Measurements from ENCODE around the gene BUD13. TPM values are rescaled to one million over a fixed set of nuclear protein-coding genes. Genes with fewer than 3 reads are reported as not detected.

The BUD13 gene
- total RNA-seq, 2 experiments from 2014 or later, result 33.4 to 37.0 TPM

DNA sequence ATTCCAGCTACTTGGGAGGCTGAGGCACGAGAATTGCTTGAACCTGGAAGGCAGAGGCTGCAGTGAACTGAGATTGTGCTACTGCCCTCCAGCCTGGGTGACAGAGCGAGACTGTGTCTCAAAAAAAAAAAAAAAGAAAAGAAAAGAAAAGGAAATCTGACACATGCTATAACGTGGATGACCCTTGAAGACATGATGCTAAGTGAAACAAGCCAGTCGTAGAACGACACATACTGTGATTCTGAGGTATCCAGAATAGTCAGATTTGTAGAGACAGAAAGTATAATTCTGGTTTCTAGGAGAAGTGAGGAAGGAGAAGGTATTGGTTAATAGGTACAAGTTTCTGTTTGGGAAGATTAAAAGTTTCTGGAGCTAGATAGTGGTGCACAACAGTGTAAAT lies 25.6 kb upstream of the BUD13 start:
- peaks cover 13% of the 10 kb centered on the region for H3K27me3 Mint-ChIP-seq
- no peak for DNase-seq
- H3K36me3 Mint-ChIP-seq, result no peaks in the 10 kb centered on the region
- no peaks in the 10 kb centered on the region for H3K9me3 Mint-ChIP-seq
- no peak overlapping the region for H3K27ac Mint-ChIP-seq
- peaks cover 2% of the 10 kb centered on the region for H3K4me1 Mint-ChIP-seq
- H3K4me3 Mint-ChIP-seq, result no peak overlapping the region

DNA sequence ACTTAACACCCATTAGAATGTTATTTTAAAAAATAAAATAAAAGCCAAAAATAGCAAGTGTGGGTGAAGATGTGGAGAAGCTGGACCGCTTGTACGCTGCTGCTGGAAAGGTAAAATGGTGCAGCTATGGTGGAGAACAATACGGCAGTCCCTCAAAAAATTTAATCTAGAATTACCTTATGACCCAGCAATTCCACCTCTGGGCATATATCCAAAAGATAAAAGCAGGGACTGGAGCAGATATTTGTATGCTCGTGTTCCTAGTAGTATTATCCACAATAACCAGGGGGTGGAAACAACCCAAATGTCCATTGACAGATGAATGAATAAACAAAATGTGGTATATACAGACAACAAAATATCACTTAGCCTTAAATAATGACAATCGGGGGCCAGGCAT lies 25.0 kb upstream of the BUD13 start:
- no peaks in the 10 kb centered on the region for H3K9me3 Mint-ChIP-seq
- no peak for DNase-seq
- no peak overlapping the region for H3K4me3 Mint-ChIP-seq
- H3K27ac Mint-ChIP-seq, result no peak overlapping the region
- H3K27me3 Mint-ChIP-seq, result peaks cover 13% of the 10 kb centered on the region
- H3K4me1 Mint-ChIP-seq, result peaks cover 2% of the 10 kb centered on the region
- no peaks in the 10 kb centered on the region for H3K36me3 Mint-ChIP-seq

DNA sequence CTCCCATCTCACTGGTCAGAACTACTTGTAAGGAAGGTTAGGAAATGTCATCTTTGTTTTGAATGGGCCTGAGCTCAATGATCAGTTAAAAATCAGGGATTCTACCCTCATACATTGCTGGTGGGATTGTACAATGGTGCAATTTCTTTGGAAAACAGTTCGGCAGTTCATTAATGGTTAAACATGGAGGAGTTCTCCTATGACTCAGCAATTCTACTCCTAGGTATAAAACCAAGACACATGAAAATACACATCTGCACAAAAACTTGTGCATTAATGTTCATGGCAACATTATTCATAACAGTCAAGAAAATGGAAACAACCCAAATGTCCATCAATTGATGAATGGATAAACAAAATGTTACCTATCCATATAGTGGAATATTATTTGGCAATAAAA lies 23.8 kb upstream of the BUD13 start:
- Mint-ChIP-seq H3K9me3 (no peaks in the 10 kb centered on the region), H3K27ac (no peak overlapping the region), H3K4me3 (no peak overlapping the region), H3K36me3 (no peaks in the 10 kb centered on the region), H3K27me3 (peaks cover 13% of the 10 kb centered on the region), H3K4me1 (peaks cover 2% of the 10 kb centered on the region)
- no peak for DNase-seq

DNA sequence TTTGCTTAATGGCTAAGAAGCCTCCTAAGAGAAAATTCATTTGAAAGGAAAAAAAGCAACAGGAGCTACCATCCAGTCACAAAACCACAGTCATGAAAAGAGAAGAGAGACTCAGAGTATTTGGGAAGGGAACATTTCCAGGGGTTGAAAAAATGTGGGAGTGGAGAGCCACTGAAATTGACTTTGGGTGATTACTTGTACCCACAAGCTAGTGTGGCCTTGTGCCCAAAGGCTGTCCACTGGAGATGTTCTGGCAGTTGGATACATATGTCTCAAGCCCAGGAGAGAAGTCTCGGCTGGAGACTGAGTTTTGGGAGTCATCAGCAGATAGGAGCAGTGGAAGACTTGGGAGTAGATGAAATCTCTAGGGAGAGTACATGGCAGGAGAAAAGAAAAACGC lies 22.1 kb upstream of the BUD13 start:
- H3K9me3 Mint-ChIP-seq, result no peaks in the 10 kb centered on the region
- H3K27ac Mint-ChIP-seq, result no peak overlapping the region

DNA sequence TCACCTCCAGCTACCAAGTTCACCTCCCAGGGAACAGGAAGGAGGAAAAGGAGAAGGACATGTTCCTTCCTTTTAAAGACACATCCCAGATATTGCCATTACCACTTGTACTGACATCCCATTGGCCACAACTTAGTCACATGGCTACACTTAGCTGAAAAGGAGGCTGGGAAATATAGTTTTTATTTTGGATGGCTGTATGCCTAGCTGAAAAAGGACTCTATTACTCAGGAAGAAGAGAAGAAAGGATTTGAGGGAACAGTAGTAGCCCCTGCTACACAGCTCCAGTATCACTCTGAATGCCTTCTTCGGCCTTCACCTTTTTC lies 20.9 kb upstream of the BUD13 start:
- Mint-ChIP-seq H3K36me3 (no peaks in the 10 kb centered on the region), H3K27me3 (no peaks in the 10 kb centered on the region), H3K9me3 (no peaks in the 10 kb centered on the region), H3K4me3 (no peak overlapping the region), H3K4me1 (peaks cover 6% of the 10 kb centered on the region), H3K27ac (no peak overlapping the region)
- DNase-seq, result no peak

More for the DNA sequence above, 22.1 kb upstream of the BUD13 start:
- peaks cover 8% of the 10 kb centered on the region for H3K27me3 Mint-ChIP-seq
- no peak for DNase-seq
- H3K4me3 Mint-ChIP-seq, result no peak overlapping the region
- H3K36me3 Mint-ChIP-seq, result no peaks in the 10 kb centered on the region
- peaks cover 6% of the 10 kb centered on the region for H3K4me1 Mint-ChIP-seq

DNA sequence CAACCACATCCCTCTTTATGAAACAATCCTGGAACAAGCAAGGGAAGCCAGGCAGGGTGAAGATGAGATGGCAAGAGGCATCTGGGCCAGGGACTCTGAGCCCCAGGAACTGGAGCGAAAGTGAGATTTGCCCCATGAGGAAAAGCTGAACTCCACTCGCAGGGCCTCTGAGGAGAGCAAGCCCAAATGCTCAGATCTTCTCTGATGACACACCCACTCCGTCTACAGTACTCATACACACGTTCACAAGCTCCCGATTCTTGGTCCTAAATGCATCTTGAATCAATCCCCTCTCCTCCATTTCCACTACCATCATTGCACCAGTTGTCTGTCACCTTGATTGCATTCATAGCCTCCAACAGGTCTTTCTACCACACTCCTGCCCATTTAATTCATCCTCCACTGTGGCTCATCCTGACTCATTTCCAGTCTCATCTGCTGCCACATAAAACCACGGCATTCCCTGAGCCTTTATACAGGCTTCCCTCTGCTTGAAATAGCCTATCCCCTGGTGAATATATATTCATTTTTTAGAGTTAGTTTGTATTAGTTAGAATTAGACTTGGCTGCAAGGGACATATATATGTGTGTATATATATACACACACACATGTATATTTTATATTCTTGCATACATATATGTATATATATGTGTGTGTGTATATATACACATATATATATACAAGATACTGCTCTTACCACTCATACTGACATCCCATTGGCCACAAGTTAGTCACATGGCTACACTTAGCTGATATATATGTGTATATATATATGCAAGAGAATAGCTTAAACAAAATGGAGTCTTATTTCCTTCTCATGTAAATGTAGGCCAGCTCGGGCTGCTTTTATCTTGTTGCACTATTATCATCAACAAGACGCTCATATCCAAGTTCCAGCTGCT lies 20.3 kb upstream of the BUD13 start:
- Mint-ChIP-seq H3K9me3 (no peaks in the 10 kb centered on the region), H3K36me3 (no peaks in the 10 kb centered on the region), H3K27me3 (no peaks in the 10 kb centered on the region), H3K4me3 (no peak overlapping the region), H3K27ac (no peak overlapping the region), H3K4me1 (peaks cover 12% of the 10 kb centered on the region)
- DNase-seq, result no peak

DNA sequence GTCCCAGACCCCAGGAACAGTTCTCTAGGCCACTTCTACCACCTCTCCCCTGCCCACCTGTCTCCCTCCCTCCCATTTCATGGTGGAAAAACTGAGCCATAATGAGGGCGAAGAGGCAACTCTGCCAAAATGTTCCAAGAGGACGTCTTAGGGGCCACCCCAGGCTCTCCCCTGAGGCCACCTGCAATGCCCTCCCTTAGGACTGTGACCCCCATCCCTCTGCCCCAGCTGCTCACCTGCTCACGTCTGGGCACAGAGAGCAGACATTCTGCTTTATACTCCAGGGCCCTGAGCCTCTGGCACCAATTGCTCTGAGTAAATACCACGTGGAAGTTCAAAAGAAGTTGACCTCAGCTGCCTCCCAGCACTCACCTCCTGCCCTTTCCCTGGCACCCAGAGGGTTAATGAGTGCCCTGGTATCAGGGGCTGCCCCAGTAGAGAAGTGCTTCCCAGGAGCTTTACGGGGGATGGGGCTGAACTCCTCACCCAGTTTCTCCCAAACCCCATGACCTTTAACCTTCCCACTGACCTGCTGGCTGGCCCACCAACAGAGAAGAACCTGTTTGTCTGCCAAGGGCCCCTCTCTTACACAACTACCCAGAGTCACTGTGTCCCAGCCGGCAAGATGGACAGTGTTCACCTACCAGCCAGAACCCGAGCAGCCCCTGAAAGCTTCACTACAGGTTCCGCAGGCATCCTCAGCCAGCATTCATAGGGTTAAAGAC lies 19.5 kb upstream of the BUD13 start:
- no peaks in the 10 kb centered on the region for H3K36me3 Mint-ChIP-seq

DNA sequence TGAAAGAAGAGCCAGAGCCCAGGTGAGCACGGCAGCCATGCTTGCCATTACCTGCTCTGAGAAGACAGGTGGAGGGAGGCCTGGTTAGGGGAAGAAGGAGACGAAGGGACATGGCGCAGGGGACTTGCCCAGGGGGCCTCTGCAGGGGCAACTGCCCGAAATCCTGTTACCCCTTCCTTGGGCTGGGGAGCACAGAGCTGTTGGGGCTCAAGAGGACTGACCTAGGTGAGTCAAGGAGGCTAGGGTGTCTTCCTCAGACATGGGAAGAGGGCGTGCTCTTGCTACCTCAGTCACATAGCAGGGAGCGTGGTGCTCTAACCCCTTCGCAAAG lies 19.0 kb upstream of the BUD13 start, which contains the start of gene APOA5:
APOA5 (minus strand) TSS at position 67 of the 331 bp plus-strand sequence; CDS start at position 48, 19 bp downstream.
- Mint-ChIP-seq H3K4me1 (peaks cover 17% of the 10 kb centered on the region), H3K9me3 (no peaks in the 10 kb centered on the region), H3K36me3 (peaks cover 5% of the 10 kb centered on the region), H3K27me3 (no peaks in the 10 kb centered on the region), H3K27ac (no peak within 1 kb of the TSS), H3K4me3 (no peak within 1 kb of the TSS)
- no peak for DNase-seq

More for the DNA sequence above, 19.5 kb upstream of the BUD13 start:
- Mint-ChIP-seq H3K27me3 (no peaks in the 10 kb centered on the region), H3K27ac (no peak overlapping the region), H3K9me3 (no peaks in the 10 kb centered on the region), H3K4me1 (peaks cover 12% of the 10 kb centered on the region), H3K4me3 (no peak overlapping the region)
- DNase-seq, result no peak

DNA sequence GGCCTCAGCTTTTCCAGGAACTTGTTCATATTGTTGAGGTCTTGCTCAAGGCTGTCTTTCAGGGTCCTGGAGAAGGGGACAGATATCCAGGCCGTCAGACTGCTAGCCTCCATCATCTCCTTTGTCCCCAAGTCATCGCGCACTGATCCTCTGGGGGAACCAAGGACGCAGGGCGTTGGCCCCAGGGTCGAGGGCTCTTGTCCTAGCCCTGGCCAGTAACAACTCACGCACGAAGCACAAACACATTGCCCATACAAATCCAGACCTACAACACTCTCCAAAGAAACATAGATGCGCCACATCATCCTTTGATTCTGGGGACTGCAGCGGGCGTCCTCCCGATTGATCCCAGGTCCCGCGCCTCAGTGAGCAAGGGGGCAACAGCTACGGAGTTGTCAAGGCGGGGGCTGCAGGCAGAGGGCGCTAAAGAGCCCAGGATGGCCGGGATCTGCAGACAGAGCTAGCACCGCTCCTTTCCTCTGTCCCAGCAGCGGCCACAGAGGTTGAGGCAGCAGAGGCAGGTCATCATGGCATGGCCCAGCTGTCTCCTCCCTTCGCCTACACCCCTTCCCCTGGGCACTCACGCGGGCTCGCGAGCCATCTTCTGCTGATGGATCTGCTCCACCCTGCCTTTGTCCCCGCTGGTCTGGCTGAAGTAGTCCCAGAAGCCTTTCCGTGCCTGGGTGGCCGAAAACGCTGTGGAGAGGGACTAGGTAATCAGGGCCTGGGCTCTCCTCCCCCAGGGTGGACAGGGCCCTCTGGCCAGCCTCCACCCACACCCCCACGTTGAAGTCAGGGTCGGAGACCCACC lies 18.4 kb upstream of the BUD13 start:
- Mint-ChIP-seq H3K4me3 (no peak overlapping the region), H3K9me3 (no peaks in the 10 kb centered on the region), H3K27ac (no peak overlapping the region), H3K4me1 (peaks cover 21% of the 10 kb centered on the region), H3K27me3 (no peaks in the 10 kb centered on the region), H3K36me3 (peaks cover 8% of the 10 kb centered on the region)
- DNase-seq, result peak; percentile 79

DNA sequence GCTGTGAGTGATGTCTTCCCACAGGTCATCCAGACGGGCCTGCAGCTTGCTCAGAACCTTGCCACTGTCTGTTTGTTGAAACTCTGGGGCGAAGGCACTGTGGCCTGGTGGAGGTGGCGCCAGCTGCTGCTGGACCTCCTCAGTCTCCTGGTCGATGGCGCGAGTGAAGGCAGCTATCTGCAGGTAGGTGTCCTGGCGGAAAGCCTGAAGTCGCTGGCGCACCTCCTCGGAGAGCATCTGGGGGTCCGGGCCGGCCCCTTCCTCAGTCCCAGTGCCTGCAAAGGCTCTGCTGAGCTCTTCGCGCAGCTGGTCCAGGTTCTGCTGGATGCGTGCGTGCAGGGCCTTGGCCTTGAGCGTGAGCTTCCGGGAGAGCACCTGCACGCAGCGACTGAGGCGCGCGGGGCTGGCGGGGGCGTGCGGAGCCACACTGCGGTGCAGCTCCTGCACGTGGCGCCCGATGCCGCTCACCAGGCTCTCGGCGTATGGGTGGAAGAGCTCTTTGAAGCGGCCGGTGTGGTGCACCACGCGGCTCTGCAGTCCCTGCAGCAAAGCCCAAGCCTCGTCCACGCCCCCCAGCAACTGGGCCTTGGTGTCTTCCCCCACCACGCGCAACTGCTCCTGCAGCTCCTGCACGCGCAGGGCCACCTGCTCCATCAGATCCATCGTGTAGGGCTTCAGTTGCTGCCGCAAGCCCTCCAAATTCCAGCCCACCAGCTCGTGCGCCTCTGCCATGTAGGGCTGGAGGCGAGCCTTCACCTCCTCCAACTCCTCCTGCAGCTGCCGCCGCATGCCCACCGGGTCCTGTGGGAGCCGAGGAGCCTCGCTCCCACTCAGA lies 17.6 kb upstream of the BUD13 start:
- Mint-ChIP-seq H3K4me3 (no peak overlapping the region), H3K27me3 (no peaks in the 10 kb centered on the region), H3K4me1 (peaks cover 29% of the 10 kb centered on the region), H3K27ac (no peak overlapping the region), H3K36me3 (peaks cover 9% of the 10 kb centered on the region), H3K9me3 (no peaks in the 10 kb centered on the region)
- no peak for DNase-seq

DNA sequence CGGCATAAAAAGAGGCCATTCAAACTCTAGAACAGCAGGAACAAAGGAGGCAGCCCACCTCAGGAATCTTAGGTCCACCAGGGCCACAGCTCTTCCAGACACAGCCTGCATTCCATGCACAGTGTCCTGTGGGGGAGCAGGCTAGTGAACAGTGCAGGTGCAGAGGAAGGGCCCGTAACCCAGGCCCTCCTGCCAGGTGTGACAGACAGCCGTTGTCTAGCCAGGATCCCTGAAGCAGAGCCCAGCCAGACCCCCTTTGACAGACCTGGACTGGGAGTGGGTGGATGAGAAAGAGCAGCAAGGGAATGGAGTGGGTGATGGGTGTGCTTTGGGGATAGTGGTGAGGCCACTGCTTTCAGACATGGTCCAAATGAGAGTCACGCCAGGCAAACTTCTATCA lies 16.2 kb upstream of the BUD13 start:
- H3K27ac Mint-ChIP-seq, result no peak overlapping the region
- H3K9me3 Mint-ChIP-seq, result no peaks in the 10 kb centered on the region
- H3K36me3 Mint-ChIP-seq, result peaks cover 23% of the 10 kb centered on the region
- DNase-seq, result no peak
- peak overlapping the region; percentile 89 for H3K4me3 Mint-ChIP-seq
- peaks cover 36% of the 10 kb centered on the region for H3K4me1 Mint-ChIP-seq
- no peaks in the 10 kb centered on the region for H3K27me3 Mint-ChIP-seq

DNA sequence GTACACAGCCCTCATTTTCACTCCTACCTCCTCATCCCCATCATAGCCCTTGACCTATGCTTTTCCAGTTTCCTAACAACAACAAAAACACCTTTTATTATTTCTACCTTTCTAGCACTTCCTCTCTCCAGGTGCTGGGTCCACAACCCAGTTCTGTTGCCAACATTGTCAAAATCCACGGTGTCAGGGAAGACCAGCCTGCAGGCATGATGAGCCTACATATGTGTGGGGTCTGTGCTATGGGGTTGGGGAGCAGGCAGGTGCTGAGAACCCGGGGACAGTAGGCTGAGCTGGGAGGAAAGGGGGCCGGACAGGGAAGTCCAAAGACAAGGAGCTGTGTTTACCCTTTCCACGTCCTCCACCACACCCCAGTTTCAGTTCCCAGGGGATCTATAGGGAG lies 15.7 kb upstream of the BUD13 start:
- H3K36me3 Mint-ChIP-seq, result peaks cover 23% of the 10 kb centered on the region
- H3K4me3 Mint-ChIP-seq, result peak overlapping the region; percentile 89
- peaks cover 35% of the 10 kb centered on the region for H3K4me1 Mint-ChIP-seq
- no peak for DNase-seq
- H3K9me3 Mint-ChIP-seq, result no peaks in the 10 kb centered on the region
- H3K27me3 Mint-ChIP-seq, result no peaks in the 10 kb centered on the region
- peak overlapping the region; percentile 86 for H3K27ac Mint-ChIP-seq

DNA sequence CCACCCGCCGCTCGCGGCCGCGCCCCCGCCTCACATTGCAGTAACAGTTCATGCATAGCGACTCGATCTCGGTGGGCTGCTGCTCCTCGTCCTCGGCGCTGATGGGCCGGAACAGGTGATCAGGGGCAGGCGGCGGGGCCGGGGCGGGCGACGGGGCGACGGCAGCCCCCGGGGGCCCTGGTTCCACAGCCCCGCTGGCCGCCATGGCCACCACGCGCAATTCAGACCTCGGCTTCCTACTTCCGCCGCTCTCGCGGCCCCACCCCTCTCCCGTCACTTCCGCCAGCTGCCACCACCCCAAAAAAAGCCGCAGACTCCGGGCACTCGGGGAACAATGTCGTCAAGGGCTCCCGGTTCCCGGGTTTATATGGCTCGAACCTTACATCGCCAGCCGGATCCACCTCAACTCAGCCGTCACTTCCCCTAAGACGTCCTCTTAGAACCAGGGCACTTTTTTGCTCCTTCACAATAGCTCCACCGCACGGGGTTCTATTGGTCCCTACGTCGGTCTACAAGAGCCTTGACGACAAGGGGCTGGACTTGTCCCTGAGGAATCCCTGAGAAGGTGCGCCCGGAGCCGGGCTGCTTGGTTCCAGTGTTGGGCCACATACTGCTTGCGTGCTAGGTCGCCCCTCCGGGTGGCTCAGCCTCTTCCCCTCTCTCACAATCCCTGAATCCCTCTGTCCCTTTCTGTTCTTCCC lies 15.1 kb upstream of the BUD13 start, which contains the start of gene ZPR1:
ZPR1 (minus strand) TSS at position 238 of the 701 bp plus-strand sequence; CDS start at position 205, 33 bp downstream.
- DNase-seq, result peak; percentile 82
- Mint-ChIP-seq H3K4me3 (peak within 1 kb of the TSS; percentile 89), H3K27me3 (no peaks in the 10 kb centered on the region), H3K9me3 (no peaks in the 10 kb centered on the region), H3K27ac (peak within 1 kb of the TSS; percentile 86), H3K4me1 (peaks cover 39% of the 10 kb centered on the region), H3K36me3 (peaks cover 23% of the 10 kb centered on the region)

DNA sequence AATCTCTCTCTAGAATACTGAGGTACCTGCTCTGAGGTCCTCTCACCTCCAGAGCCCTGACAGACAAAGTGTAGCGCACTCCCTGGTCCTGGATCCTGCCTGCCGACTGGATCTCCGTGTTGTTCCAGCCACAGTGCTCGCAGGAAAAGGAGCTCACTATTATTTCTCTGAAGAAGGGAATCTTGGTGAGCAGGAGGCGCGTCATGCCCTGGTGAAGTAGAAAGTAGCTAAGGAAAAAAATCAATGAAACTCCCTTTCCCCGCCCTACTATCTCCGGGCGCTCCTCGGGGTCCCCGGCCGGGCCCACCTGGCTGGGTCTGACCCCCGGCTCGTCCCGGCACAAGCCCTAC lies 14.6 kb upstream of the BUD13 start:
- peak overlapping the region; percentile 59 for H3K27ac Mint-ChIP-seq
- H3K4me3 Mint-ChIP-seq, result peak overlapping the region; percentile 89
- peaks cover 26% of the 10 kb centered on the region for H3K36me3 Mint-ChIP-seq
- H3K9me3 Mint-ChIP-seq, result no peaks in the 10 kb centered on the region
- peaks cover 44% of the 10 kb centered on the region for H3K4me1 Mint-ChIP-seq
- no peak for DNase-seq
- H3K27me3 Mint-ChIP-seq, result no peaks in the 10 kb centered on the region

Data from activated naive CD8-positive, alpha-beta T cell treated with anti-CD3 and anti-CD28 coated beads for 36 hours (primary cell).